HG02759 (cell line): ENCODE results near the gene LNX2.
A peak's percentile ranks its signal among the peaks of the same experiment; 100 is the strongest.

ENCODE experiments used
- ATAC-seq: cut with Tn5 transposase; IDR thresholded peaks from one replicate; pipeline ENCODE4 v1.9.1; 2021; ENCODE audit warnings: mild to moderate bottlenecking, moderate library complexity; ENCODE audit not compliant: unreplicated experiment

Gene LNX2

DNA sequence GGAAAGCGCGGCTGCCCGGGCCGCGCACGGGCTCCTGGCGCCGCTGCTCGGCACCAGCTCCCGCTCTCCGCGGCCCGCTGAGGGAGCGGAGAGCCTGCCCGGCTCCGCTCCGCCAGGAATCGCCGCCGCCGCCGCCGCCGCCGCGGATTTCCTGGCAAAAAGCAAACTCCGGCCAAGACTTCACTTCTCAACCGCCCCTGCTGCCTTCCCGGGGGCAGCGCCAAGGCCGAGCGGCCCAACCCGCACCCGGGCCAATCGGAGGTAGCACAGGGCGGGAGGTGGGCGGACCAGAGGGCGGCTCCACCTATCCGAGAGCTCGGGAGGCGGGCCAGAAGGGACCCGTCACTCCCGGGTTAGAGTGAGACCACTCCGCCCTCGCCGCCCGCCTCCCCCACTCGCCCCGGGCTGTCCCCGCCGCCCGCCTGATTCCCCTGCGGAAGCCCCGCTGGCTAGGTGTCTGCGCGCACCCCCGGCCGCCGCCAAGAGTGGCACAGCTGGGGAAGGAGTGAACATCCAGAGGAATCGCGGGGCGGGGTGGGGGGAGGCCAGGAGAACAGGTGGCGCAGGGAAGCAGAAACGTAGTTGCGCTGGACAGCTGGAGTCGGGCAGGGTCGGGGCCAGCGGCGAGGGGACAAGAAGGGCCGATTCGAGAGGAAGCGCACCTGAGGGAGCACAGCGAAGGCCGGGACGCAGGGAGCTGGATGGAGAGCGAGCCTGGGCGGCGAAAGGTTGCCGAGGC is at the start of gene LNX2:
Gene LNX2 (minus strand): TSS at position 153 of the 739 bp plus-strand sequence. CDS start 38,826 bp downstream, outside the sequence.
- peak; percentile 88 for ATAC-seq

DNA sequence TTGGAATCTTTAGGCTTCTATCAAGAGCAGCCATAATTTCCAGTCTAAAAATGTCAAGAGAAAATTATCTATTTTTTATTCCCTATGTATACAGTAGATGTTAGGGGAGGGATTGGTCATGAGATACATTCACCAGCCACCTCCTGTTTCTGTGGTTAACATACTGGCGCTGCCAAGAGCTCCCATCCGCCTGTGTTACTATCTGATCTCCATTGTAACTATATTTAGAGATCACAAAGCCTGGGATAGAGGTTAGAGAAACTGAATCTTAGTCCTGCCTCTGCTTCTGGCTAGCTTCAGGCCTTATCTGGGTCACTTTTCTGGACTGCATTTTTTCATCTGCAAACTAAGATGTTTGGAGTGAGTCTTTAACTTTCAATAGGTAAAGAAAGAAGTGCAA is 47.6 kb upstream of the LNX2 start:
- no peak for ATAC-seq

DNA sequence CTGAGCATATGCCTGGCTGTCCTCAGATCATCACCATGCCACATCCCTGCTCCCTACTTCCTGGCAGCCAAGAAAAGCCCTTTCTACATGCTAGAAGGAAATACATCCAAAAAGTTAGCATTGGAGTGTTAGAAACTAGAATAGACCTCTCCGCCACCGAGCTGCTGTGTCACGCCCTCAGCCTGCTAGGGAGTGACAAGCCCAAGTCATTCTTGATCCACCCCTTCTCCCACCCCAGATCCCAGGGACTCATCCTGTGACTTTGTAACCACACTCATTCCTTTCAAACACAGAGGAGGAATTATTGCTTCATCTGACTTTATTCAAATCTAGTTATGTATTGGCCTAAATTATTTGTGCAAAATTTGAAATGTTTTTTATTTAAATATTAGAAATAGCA is 46.6 kb upstream of the LNX2 start:
- no peak for ATAC-seq

DNA sequence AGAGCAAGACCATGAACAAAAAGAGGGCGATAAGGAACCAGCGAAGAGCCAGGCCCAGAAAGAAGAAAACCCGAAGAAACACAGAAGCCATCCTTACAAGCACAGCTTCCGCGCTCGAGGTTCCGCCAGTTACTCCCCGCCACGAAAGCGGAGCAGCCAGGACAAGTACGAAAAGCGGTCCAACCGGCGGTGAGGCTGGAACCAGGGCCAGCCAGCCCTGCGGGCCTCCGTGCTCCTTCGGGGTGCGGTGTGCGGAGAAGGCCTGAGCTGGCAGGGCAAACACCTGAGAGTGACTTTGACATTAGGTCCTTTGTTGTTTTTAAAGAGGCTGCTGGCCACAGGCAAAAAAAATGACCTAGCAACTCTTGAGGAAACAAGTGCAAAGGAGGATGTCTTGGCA is 45.4 kb upstream of the LNX2 start:
- ATAC-seq, result no peak

DNA sequence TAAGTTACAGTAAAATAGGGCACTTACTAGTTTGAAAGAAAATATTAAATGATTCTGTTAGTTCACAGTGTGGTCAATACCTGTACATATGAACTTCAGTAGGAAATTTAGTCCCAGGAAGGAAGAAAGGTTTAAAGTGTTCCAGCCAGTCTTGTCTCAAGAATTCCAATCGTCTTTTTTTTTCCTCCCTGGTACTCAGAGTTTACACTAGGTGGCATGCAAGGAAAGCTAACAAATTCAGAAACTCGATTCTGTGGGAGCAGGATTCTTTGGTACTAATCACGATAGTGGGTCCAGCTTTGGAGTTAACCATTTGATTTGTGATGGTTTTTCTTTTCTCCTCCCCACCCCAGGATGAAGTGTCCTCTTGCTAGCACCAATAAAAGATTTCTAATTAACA is 45.0 kb upstream of the LNX2 start:
- no peak for ATAC-seq

DNA sequence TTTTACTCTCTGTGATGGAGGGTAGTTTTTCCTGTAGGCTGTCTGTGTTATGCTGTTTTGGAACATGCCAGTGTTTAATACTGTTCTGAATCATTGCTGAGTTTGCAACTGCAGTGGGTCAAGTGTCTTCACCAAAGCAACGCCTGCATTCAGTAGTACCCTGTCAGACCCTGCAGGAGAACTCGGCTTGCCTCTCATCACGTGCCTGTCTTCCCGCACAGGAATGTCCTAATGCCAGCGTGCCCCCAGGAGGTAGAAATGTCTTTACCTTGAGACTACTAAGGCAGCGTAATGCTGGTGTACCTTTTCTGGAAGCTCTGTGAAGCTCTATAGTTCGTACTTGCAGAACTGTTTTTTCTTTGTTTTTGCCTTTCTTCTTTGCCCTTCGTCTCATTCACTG is 43.6 kb upstream of the LNX2 start:
- no peak for ATAC-seq

DNA sequence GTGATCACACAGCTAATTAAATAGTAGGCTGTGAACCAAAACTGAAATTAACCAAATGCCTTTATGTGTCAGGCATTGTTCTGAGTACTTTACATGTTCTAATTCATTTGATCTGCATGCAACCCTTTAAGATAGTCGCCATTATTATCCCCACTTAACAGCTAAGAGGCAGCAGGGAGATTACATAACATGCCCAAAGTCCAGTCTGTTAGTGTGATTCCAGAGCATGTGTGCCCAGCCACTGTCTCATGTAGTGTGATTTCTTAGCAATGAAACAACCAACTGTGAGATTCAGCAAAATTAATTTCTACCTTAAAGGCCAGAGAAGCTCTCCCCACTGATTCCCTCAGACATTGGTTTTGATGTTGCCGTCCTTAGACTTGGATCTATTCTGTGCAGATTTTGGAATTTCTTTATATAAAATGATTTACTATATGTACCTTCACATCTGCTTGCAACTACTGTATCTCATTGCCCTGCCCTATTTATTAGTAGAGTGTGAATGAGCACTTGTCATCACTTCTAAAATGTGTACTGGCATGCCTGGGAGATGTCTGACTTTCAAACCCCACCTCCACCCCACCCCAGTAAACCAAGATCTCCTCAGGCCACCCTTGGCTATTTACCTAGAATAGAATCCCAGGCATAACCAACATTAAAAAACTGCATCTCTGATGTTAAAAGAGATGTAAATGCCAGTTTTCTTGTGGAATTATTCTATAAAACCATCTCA is 42.6 kb upstream of the LNX2 start:
- ATAC-seq, result no peak

DNA sequence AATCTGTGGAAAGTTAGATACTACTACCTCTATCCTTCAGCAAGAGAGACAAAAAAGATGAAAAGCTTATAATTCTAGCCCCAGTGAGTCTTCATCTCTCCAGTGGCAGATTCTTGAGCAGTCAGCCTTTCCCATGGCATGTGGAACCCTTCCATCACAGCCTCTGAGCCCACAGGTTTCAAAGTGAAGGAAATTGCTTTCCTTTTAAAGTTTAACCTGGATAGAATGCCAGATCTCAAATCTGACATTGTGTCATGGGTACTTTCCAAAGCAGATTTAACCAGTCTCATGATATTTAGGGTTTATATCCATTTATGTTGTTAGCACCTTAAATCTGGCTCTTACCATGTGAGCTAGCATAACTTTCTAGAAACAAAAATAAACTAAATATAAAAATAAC is 40.7 kb upstream of the LNX2 start:
- ATAC-seq, result no peak

DNA sequence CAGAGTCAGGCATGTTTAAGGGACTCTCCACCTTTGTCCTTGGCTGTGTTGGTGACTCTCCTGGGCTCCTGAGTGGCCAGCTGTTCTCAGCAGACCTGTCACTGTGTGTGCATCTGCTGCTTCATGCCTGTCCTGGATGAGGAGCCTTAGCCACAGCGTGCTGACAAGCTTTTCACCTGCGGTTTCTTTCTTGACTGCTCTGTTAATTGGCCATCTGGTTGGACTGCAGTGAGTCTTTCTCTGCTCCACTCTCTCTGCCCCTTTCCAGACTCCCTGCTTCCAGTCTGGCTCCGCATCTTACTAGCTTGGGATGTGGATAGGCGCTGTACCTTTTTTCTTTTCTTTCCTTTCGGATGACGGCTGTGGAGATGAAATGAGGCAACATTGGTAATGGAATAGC is 40.2 kb upstream of the LNX2 start:
- ATAC-seq, result no peak

DNA sequence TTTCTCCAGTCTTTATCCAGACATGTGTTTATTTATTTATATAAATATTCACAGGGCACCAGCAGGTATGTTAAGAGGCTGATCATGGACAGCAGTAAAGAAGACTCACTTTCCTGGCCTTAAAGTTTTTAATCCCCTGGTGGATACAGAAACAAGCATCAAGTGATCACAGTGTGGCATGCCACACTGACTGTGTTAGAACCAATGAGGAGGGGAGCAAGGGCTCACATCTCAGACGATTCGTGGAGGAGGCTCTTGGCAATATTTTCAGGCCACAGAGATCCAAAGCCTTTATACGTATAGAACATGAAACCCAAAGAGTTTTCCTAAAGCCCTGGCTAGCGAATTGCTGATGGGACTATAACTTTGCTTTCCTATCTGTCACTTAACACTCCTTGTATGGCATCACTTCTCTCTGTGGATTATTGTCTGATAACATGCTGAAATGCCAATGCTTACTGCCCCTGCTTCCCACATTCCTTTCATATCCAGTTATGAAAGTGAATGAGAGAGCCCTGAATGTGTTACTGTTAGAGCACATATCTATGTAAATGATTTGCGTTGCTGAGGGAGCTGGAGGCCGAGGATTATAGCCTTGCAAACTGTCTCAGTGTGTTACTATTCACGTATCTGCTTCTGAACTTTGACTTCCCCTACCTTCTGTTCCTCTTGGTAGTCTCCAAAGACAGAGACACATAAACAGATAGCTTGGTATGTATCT is 39.0 kb upstream of the LNX2 start:
- no peak for ATAC-seq

DNA sequence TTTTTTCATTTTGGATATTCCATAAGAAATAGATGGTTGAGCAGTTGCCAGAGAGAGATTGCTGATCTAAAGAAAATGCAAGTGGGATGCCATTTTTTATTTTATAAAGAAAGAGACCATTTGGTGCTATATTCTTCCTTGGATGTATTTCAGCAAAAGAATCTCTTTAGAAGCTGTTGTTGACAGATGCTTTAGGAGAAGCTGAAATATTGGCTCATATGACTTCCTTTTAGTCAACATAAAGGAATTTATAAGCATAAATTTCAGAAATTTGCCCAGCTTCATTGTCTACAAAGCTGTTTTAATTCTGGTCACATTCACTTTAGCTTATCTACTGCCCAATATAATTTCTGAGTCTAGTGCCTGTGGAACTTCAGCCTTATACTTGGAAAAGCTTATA is 38.2 kb upstream of the LNX2 start:
- ATAC-seq, result no peak

DNA sequence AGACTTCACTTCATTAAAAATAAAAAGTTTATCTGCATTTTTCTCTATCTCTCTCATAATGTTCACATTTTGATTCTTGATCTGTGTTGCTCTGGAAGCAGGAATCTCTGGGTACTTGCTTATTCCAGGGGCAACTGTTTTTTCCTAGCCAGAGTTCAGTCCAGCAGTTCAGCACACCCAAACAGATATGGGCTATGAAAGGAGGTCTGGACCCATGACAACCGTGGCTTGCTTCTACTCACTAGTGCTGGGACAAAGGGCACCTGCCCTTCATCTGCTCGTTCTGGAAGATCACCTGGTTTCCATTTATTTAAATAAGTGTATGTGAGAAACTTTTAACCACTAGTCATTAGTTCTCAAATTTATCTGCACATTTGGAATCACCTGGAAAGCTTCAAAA is 37.4 kb upstream of the LNX2 start:
- ATAC-seq, result no peak

DNA sequence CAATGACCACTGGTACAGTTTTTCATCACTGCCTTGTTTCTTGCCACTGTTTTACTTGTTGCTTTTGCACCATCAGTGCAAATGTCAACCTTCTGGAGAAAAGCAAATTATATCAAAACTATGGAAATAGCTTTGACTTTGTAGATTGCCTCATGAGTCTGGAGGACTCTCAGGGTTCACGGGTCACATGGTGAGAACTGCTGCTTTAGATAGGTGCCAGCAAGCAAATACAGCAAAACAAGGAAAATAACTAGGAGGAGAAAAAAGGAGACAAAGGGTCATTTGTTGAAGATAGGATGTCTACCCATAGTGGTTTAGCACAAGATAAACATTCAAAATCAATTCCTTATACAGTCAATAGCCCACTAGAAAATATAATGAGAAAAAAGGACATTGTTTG is 34.5 kb upstream of the LNX2 start:
- no peak for ATAC-seq

DNA sequence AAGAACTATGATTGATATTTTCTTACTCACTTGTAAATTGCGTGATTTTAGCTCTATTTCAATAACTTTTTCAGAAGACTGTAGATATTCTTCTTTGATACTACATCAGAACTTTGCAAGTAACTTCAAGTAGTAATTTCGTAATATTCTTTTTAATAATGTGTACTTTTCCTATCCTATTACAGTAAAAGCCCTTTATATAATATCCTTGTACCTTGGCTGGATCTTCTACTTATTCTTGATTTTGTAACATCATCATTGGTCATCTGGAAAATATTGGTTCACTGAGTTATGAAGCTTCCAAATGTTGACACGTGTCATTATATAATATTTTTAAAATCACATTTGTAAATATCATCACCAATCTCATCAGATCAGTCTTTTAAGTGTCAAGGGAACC is 33.7 kb upstream of the LNX2 start:
- ATAC-seq, result no peak

DNA sequence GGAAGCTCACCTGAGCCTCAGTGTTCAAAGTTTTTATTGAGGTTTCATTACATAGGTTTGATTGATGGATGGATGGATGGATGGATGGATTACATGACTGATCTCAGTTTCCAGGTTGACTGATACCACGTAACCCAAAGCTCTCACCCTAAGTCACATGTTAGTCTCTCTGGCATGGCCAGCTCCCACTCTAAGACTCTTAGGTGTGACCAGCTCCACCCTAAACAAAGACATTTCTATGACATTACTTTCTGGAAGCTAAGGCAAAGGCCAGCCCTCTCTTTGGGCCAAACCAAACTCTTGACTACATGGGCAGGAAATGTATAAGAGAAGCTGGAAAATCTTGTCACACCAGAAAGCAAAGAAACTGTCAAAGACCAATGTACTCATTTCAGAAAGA is 30.0 kb upstream of the LNX2 start:
- no peak for ATAC-seq

DNA sequence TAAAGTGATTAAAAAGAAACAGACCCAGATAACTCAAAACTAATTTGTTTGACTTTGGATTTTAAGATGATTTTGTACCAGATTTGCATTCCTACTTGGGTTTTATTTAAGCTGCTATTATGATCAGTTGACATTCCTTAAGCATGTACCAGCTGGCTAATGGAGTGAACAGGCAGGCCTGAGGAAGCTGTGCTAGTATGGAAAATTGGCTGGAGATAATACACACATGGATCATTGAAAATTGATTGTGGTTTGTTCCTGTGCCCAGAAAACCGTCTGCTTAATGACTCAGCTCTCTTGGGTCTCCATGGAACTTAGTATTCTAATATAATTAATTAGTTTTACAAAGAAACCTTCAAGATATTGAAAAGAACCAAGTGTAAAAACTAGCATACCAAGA is 24.0 kb upstream of the LNX2 start:
- no peak for ATAC-seq

DNA sequence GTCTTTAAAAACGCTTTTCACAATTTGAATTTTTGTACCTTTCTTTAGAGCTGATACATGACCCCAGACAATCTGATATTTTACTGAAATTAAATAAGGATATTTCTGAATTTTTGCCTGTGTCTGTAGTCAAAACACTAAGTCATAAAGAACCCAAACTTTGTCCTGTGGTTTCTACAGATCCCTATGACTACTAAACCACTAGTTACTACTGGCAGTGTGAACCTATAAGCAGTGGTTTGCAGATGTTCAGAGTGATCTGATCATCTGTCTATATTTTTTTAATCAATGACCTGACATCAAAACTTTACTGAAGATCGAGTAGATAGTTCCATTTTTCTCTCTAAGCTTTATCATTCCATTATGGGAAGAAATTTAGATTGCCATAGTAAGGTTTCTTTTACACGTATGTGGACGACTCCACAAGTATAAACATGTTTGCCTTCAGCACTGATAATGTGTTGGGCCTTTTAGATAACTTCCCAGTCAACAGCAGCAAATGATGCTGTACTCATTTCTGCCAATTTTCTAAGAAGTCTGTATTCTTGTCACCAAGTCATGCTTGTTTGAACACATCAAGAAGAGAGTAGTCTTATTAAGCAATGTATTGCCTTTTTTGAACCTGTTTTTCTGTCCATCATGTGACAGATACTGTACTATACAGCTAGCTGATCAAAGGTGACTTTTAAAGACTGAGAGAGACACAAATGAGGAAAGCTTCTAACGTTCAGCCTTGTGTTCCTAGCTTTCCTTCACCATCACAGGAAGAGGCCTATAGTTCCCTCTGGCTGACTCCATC is 23.2 kb upstream of the LNX2 start:
- ATAC-seq, result no peak

DNA sequence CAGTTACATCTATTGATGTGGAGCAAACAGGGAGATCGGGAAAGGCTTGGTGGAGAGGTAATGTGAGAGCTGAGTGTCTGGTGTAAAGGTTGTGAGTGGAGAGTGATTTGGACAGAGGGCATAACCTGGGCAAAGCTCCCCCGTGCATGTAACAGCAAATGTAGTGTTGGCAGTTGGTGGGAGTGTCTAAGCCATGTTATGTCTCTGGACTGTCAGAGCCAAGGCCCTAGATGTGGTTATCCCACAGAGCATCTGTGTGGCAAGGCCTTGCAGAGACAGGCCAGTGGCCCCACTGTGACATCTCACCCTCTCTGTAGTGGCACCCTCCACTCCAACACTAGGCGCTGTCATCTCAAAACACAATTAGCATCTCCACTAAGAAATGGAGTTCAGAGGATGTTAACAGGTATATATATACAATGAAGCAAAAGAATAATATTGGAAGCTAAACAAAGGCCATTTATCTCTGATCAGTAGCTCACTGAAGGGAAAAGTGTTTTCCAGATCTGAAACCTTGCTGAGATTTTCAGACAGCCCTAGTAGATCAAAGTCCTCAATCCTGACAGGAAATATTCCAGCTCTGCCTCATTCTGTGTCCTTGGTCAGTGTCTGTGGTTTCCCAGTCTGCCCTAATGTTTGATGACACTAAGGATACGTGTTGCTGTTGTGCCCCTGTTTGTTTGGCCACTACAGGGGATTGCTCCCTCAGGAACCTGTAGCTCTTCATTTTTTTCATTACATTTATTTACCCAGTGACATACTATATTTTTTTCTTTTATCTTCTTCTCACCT is 21.6 kb upstream of the LNX2 start:
- no peak for ATAC-seq

DNA sequence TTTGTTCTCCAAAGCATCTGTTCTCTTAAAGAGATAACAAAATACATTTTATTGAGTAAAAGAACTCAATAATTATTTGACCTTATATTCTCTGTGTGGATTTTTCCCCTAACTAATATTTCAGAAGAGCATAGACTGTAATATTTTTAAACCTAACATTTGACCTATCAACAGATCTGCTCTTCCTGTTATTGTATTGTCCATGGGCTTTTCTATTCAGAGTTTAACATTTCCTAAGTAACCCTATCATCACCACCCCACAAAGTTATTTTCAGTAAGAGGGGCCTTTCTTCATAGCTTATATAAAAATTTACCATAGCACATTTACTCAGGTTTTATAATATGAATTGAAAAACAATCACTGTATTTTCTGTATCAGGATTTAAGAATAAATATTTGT is 18.9 kb upstream of the LNX2 start:
- ATAC-seq, result no peak

DNA sequence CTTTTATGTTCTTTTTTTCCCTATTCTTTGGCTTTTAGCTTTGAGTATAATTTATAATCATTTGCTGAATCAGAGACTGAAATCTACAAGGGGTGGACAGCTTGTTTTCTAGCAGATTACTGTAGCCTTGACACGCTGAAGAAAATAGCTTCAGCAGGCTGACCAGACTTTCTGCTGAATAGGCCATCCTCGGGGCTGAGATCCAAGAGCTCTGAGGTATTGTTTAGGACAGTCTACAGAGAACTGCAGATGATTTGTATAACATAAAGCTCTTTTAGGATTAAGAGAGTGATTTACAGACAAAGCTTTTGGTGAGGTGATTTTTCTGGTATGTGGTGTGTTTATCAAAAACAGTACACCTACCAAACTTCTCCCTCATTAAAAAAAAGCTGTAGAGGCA is 18.2 kb upstream of the LNX2 start:
- ATAC-seq, result no peak
